NB4 (cell line): ENCODE data around the gene THADA.
"Not testable (repeated sequence)": the region's sequence is repeated elsewhere in the genome, so short reads cannot be mapped to it uniquely, and the experiment has no call there.

ENCODE experiments used
- DNase-seq: peaks from one replicate; pipeline ENCODE4 v3.0.0; 2010; ENCODE audit warnings: low read depth
- H3K4me3 ChIP-seq: one replicate; pipeline ENCODE4 v1.5.1; 2011; ENCODE audit warnings: mild to moderate bottlenecking, low read depth, low read length, moderate library complexity
- CTCF ChIP-seq: IDR thresholded peaks from one replicate; pipeline ENCODE4 v1.5.1; 2012; ENCODE audit warnings: low read depth, low read length
- MAX ChIP-seq: IDR thresholded peaks from 2 replicates; pipeline ENCODE4 v1.6.1; 2011; ENCODE audit warnings: low read depth, low read length
- MYC ChIP-seq: IDR thresholded peaks from 2 replicates; pipeline ENCODE4 v1.6.1; 2011; ENCODE audit warnings: low read depth, low read length
- POLR2A ChIP-seq: IDR thresholded peaks from 2 replicates; pipeline ENCODE4 v1.6.1; 2011; ENCODE audit warnings: mild to moderate bottlenecking; ENCODE audit not compliant: insufficient read length; ENCODE audit errors: extremely low read depth

The THADA gene

GRCh38 chr2:43540021-43540779 is 55.6 kb downstream of the THADA start:
- TF ChIP-seq CTCF (no peak), MYC (no peak), MAX (no peak), POLR2A (no peak)
- H3K4me3 ChIP-seq = no peak overlapping the region
- peak; percentile 65 for DNase-seq

- no peak for DNase-seq
- no peak for TF ChIP-seq MAX
- no peak for TF ChIP-seq MYC
- TF ChIP-seq CTCF = no peak
- no peak for TF ChIP-seq POLR2A
- H3K4me3 ChIP-seq = no peak overlapping the region
Measured at GRCh38 chr2:43539436-43539835, 56.4 kb downstream of the THADA start.

- no peak for DNase-seq
- TF ChIP-seq CTCF (no peak), MYC (no peak), MAX (no peak), POLR2A (no peak)
- no peak overlapping the region for H3K4me3 ChIP-seq
Measured at GRCh38 chr2:43538034-43538670, 57.7 kb downstream of the THADA start.

- no peak for TF ChIP-seq MYC
- TF ChIP-seq MAX = no peak
- no peak for TF ChIP-seq POLR2A
- TF ChIP-seq CTCF = no peak
- peak; percentile 39 for DNase-seq
- H3K4me3 ChIP-seq = no peak overlapping the region
Measured at GRCh38 chr2:43537137-43537536, 58.7 kb downstream of the THADA start.

- no peak for DNase-seq
- no peak for TF ChIP-seq POLR2A
- H3K4me3 ChIP-seq = no peak overlapping the region
Measured at GRCh38 chr2:43534569-43534968, 61.3 kb downstream of the THADA start.

GRCh38 chr2:43532572-43532971 is 63.3 kb downstream of the THADA start:
- not testable (repeated sequence) for DNase-seq, H3K4me3 ChIP-seq

- no peak overlapping the region for H3K4me3 ChIP-seq
- no peak for DNase-seq
- TF ChIP-seq POLR2A = no peak
- TF ChIP-seq MAX = no peak
- TF ChIP-seq CTCF = no peak
- TF ChIP-seq MYC = no peak
Measured at GRCh38 chr2:43531251-43531650, 64.6 kb downstream of the THADA start.
